RWPE1 (cell line): ENCODE measurements around the gene NFAM1.

ENCODE experiments used
- CTCF ChIA-PET: fragments of 350-600 bp; sonication (Branson Sonifier 250); formaldehyde crosslinking; extraction: SDS; loops from one replicate; lab custom pipeline; 2021; lab: Yijun Ruan, JAX
- POLR2A ChIA-PET: fragments of 400-600 bp; formaldehyde crosslinking; extraction: SDS; loops from one replicate; lab custom pipeline; 2020; ENCODE audit warnings: antibody characterized with exemption; ENCODE audit not compliant: low non-redundant PET; lab: Yijun Ruan, JAX
- DNase-seq: peaks from one replicate; pipeline ENCODE4 v3.0.0; 2012; ENCODE audit warnings: low spot score
- H3K27ac ChIP-seq: fragments of 450-650 bp; 2 replicates; pipeline ENCODE4 v1.5.1; 2017
- CTCF ChIP-seq: fragments of 450-650 bp; conservative IDR thresholded peaks from 2 replicates; pipeline ENCODE4 v1.5.1; 2017; ENCODE audit warnings: low read depth, mild to moderate bottlenecking

Gene NFAM1

DNA sequence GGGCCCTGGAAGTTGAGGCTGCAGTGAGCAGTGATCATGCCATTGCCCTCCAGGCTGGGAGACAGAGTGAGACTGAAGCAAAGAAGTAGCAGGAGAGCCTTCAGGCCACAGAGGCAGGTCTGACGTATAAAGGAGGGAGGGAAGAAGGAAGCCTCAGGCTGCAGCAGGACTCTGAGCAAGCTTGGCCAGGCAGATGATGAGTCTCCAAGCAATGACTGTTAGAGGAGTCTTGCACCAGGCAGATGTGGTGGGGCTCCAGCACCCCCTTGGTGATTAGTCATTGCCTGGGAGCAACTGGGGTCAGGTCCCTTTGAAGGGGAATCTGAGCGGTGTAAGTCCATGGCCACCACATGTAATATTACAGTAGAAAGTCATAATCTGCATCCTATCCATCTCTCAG is 36.6 kb upstream of the NFAM1 start:
- ChIA-PET CTCF (no interaction called here), POLR2A (no interaction called here)
- no peak for TF ChIP-seq CTCF
- H3K27ac ChIP-seq: no peak overlapping the region
- DNase-seq: no peak

GRCh38 chr22:42462016-42462415 is 29.8 kb upstream of the NFAM1 start:
- no peak overlapping the region for H3K27ac ChIP-seq
- ChIA-PET CTCF (interaction anchor here (0.6 to 0.7 kb wide), 3 partner anchors 17 to 923 kb away, joined by 3 to 9 read pairs (median 4); no protein-coding TSS in a partner anchor), POLR2A (no interaction called here)
- no peak for TF ChIP-seq CTCF
- DNase-seq: no peak

GRCh38 chr22:42461511-42461910 is 29.3 kb upstream of the NFAM1 start:
- H3K27ac ChIP-seq: no peak overlapping the region
- CTCF ChIA-PET: interaction anchor here (0.6 kb wide), 1 partner anchor 923 kb away, joined by 4 read pairs; no protein-coding TSS in a partner anchor
- TF ChIP-seq CTCF: no peak
- POLR2A ChIA-PET: no interaction called here
- no peak for DNase-seq

DNA sequence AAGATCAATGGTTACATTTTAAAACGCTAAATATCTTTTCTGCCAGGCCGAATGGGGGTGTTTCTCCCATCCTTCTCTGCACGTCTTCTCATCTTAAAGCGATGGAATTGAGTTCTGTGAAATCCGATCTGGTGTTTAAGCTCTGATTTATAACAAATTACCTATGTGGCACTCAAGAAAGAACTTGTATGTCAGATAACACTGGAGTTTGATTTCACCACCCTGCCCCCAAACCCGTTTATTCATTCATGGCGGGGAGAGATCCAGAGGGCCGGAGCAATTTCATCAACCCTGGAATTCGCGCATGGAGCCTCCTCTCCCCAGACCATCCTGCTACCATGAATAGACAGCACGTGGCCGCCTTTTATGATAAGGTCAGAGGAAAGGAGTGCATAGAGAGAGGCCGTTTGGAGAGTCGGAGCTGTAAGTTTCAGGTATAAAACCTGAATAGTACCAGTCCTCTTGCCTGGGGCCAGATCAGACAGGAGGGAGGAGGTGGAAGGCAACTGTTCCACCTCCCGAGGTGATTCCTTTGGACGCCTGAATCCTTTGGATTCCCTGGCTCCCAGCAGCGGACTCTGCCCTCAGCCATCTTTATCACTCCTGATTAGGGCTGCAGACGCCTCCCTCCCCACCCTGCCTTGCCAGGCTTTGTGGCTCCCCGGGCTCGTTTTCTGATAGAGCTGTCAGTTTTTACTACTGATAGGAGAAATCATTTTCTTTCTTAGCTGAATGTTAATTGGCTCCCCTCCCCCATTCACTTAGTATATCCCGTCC is 27.3 kb upstream of the NFAM1 start:
- no peak overlapping the region for H3K27ac ChIP-seq
- POLR2A ChIA-PET: no interaction called here

DNA sequence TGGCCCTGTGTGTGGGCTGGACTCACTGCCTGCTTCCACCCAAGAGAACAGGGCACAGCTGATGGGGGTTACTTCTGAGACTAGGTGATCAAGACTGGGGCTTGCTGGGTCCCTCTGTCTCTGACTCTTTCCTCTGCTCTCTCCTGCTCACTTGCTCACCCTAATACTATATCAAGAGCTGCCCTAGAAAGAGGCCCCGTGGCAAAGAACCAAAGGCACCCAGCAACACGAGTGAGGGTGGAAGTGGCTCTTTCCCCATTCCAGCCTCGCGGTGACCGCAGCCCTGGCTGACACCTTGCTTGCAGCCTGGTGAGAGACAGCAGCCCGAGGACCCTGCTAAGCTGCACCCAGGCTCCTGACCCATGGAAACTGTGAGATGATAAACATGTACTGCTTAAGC is 20.7 kb upstream of the NFAM1 start:
- ChIA-PET CTCF (interaction anchor here (0.8 kb wide), 1 partner anchor 13 kb away, joined by 3 read pairs; no protein-coding TSS in a partner anchor), POLR2A (interaction anchor here (0.6 kb wide), 1 partner anchor 17 kb away, joined by 4 read pairs; no protein-coding TSS in a partner anchor)
- no peak overlapping the region for H3K27ac ChIP-seq
- TF ChIP-seq CTCF: no peak
- no peak for DNase-seq

More for the DNA sequence above, 27.3 kb upstream of the NFAM1 start:
- no peak for DNase-seq
- CTCF ChIA-PET: interaction anchor here (0.6 kb wide), 1 partner anchor 368 kb away, joined by 4 read pairs; no protein-coding TSS in a partner anchor
- TF ChIP-seq CTCF: no peak

GRCh38 chr22:42452456-42452855 is 20.3 kb upstream of the NFAM1 start:
- H3K27ac ChIP-seq: no peak overlapping the region
- ChIA-PET POLR2A (interaction anchor here (0.6 kb wide), 1 partner anchor 17 kb away, joined by 4 read pairs; no protein-coding TSS in a partner anchor), CTCF (interaction anchor here (0.6 to 0.8 kb wide), 2 partner anchors 8 to 12 kb away, joined by 3 read pairs; no protein-coding TSS in a partner anchor)
- no peak for DNase-seq
- no peak for TF ChIP-seq CTCF
